Measurements from ENCODE around the gene ZNF687. TPM values are rescaled to one million over a fixed set of nuclear protein-coding genes. Genes with fewer than 3 reads are reported as not detected.

The ZNF687 gene
- total RNA-seq, 2 experiments from 2014 or later = 20.9 to 31.6 TPM

GRCh38 chr1:151325231-151325630 is 43.1 kb downstream of the ZNF687 start:
- DNase-seq (ENCODE audit: low spot score) = no peak
- Histone ChIP-seq H2AFZ (ENCODE audit: low read length) (no peak overlapping the region), H4K20me1 (ENCODE audit: insufficient read depth, low read length) (no peaks in the 10 kb centered on the region), H3K79me2 (ENCODE audit: insufficient read depth, low read depth, low read length) (peaks cover 17% of the 10 kb centered on the region), H3K27ac (ENCODE audit: low read depth, low read length, poor library complexity, severe bottlenecking) (no peak overlapping the region), H3K9me3 (ENCODE audit: low read length) (no peaks in the 10 kb centered on the region), H3K36me3 (ENCODE audit: insufficient read depth, low read length) (peaks cover 41% of the 10 kb centered on the region), H3K9me2 (ENCODE audit: insufficient read depth, low read length) (no peaks in the 10 kb centered on the region), H3K4me3 (ENCODE audit: low read depth, low read length, poor library complexity, severe bottlenecking) (no peak overlapping the region), H3K4me2 (ENCODE audit: low read length) (peak overlapping the region; percentile 90; the same call in 1 of the 2 replicates), H3K4me1 (ENCODE audit: insufficient read depth, low read length, poor library complexity, severe bottlenecking) (peaks cover 23% of the 10 kb centered on the region)
- TF ChIP-seq CTCF (conservative IDR thresholded peaks at IDR 0.05; ENCODE audit: low read length) = no peak
- no peak for TF ChIP-seq EZH2phosphoT487 (IDR thresholded peaks at IDR 0.05; ENCODE audit: borderline replicate concordance, low read depth, low read length)
- POLR2A ChIA-PET = no interaction called here
- CTCF ChIA-PET (ENCODE audit: unreplicated experiment) = no interaction called here
- intact Hi-C loops (cut with micrococcal nuclease; ENCODE audit: unreplicated experiment) = loop anchor here (5.0 kb wide), 1 partner anchor 43 kb away; the partner anchor contains the start of gene ZNF687
- BruUV-seq (replicated peaks) = no TSS peak

GRCh38 chr1:151325646-151326429 is 43.7 kb downstream of the ZNF687 start:
- Histone ChIP-seq H3K36me3 (ENCODE audit: insufficient read depth, low read length) (peaks cover 35% of the 10 kb centered on the region), H2AFZ (ENCODE audit: low read length) (no peak overlapping the region), H3K9me3 (ENCODE audit: low read length) (no peaks in the 10 kb centered on the region), H3K4me3 (ENCODE audit: low read depth, low read length, poor library complexity, severe bottlenecking) (peak overlapping the region; percentile 74), H3K9me2 (ENCODE audit: insufficient read depth, low read length) (no peaks in the 10 kb centered on the region), H3K4me1 (ENCODE audit: insufficient read depth, low read length, poor library complexity, severe bottlenecking) (peaks cover 23% of the 10 kb centered on the region), H4K20me1 (ENCODE audit: insufficient read depth, low read length) (no peaks in the 10 kb centered on the region), H3K4me2 (ENCODE audit: low read length) (peak overlapping the region; percentile 90), H3K79me2 (ENCODE audit: insufficient read depth, low read depth, low read length) (peaks cover 17% of the 10 kb centered on the region), H3K27ac (ENCODE audit: low read depth, low read length, poor library complexity, severe bottlenecking) (no peak overlapping the region)
- ChIA-PET CTCF (ENCODE audit: unreplicated experiment) (no interaction called here), POLR2A (interaction anchor here (1.0 to 2.8 kb wide), 2 partner anchors 9 to 136 kb away, joined by 4 to 11 read pairs; partner anchors contain the start of gene VPS72)
- TF ChIP-seq CTCF (conservative IDR thresholded peaks at IDR 0.05; ENCODE audit: low read length) (no peak; the same call in 1 of the 2 replicates), EZH2phosphoT487 (IDR thresholded peaks at IDR 0.05; ENCODE audit: borderline replicate concordance, low read depth, low read length) (no peak)
- BruUV-seq (replicated peaks) = TSS peak; percentile 71
- no peak for DNase-seq (ENCODE audit: low spot score)
- intact Hi-C loops (cut with micrococcal nuclease; ENCODE audit: unreplicated experiment) = loop anchor here (5.0 kb wide), 1 partner anchor 44 kb away; the partner anchor contains the start of gene ZNF687

All from OCI-LY7 (cell line).